GM19468 (cell line): ENCODE data around the gene FAM221B.

Experiments
- ATAC-seq: cut with Tn5 transposase; IDR thresholded peaks from one replicate; pipeline ENCODE4 v1.9.1; 2021; ENCODE audit warnings: mild to moderate bottlenecking, moderate library complexity, moderate number of reproducible peaks; ENCODE audit not compliant: unreplicated experiment; ENCODE audit errors: extremely low read depth

FAM221B gene, protein sequence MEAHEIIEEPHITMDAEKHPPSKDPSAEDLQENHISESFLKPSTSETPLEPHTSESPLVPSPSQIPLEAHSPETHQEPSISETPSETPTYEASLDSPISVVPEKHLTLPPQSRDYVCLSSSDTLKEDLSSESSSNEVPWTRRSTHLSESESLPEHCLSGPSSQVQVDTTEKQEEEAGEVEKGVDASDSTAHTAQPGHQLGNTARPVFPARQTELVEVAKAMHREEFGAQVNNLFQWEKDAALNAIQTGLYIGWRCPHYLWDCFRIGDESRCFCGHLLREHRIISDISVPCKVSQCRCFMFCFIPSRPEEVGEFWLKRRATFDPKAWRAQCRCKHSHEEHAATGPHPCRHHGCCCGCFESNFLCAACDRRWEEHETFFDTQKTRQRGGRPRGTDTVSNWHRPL

DNA sequence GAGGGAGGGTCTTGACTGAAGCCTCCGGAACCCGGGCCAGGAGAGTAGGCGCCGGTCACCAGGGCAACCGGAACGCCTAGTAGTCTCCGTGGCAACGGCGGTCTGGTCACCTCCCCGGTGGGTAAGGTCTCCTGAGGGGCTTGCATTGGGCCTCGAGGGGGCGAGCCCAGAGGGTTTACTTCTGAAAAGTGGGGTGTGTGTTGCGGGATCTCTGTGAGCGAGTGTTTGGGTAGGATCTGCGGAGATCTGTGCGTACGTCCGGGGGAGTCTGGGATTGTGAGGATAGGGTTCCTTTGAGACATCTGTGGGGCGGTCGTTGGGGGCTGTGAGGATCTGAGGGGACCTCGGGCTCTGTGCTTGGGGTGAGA lies at the start of gene FAM221B:
FAM221B (minus strand) TSS at position 17 of the 368 bp plus-strand sequence. CDS start 2,571 bp downstream, outside the sequence.
- ATAC-seq = no peak

- ATAC-seq = no peak
Measured at GRCh38 chr9:35872505-35872904, 44.0 kb upstream of the FAM221B start.

- ATAC-seq = no peak
Measured at GRCh38 chr9:35871545-35871944, 43.0 kb upstream of the FAM221B start.

GRCh38 chr9:35870351-35870923 lies 41.9 kb upstream of the FAM221B start, which contains the start of gene OR13J1:
Gene OR13J1, minus strand, starts transcription at chr9:35870401. Its CDS starts 0 bp downstream, at chr9:35870401.
- no peak for ATAC-seq

DNA sequence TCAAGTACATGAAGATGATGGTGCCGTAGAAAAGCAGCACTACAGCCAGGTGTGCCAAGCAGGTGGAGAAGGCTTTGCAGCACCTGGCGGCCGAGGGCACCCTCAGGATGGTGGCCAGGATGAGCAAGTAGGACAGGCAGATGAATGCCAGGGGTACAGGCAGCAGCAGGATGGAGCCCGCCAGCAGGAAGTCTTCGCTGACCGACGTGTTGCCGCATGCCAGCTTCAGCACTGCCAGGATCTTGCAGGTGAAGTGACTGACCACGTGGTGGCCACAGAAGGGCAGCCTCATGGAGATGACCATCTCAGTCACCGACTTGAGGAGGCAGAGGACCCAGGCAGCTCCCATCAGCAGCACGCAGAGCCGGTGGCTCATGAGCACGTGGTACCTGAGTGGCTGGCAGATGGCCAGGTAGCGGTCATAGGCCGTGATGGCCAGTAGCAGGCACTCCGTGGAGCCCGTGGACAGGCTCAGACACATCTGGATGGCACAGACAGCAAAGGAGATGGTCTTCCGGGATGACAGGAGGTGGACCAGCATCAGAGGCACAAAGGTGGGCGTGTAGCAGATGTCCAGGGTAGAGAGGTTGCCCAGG lies 41.2 kb upstream of the FAM221B start:
- no peak for ATAC-seq

GRCh38 chr9:35868933-35869332 lies 40.4 kb upstream of the FAM221B start:
- ATAC-seq = no peak

- ATAC-seq = no peak
Measured at GRCh38 chr9:35867538-35867937, 39.0 kb upstream of the FAM221B start.

GRCh38 chr9:35864695-35865255 lies 36.2 kb upstream of the FAM221B start:
- ATAC-seq = no peak

DNA sequence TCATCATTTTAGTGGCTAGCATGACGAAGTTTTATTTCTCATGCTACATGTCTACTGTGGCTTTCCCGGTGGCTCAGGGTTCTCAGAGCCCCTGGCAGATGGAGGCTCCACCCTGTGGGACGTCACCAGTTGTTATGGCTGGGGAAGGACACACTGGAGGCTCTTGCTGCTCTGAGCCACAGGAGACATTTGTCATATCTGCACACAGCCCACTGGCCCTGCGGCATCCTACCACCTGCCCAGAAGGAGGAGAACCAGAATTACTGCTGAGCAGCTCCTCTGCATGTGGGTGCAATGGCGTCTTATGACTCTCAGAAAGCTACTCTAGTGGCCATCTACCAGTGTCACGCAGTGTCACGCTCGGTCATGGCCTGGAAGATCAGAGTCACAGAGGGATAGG lies 35.1 kb upstream of the FAM221B start:
- no peak for ATAC-seq

DNA sequence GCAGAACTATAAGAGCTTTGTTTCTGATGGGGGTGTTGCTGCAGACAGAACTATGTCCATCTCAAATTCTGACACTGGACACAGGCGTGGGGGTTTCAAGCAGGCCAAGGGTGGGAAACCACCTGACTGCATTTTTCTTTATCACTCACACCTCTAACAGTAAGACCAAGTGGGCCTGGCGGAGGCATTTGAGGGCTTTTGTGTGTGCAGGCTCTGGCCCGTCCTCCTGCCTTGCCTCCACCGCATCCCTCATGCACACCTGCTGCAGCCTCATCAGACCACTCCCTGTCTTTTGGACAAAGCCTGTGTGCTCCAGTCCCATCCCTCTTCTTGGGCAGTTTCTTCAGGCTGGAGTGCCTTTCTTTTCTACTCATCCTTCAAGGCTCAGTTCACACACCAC lies 33.8 kb upstream of the FAM221B start:
- ATAC-seq = no peak

DNA sequence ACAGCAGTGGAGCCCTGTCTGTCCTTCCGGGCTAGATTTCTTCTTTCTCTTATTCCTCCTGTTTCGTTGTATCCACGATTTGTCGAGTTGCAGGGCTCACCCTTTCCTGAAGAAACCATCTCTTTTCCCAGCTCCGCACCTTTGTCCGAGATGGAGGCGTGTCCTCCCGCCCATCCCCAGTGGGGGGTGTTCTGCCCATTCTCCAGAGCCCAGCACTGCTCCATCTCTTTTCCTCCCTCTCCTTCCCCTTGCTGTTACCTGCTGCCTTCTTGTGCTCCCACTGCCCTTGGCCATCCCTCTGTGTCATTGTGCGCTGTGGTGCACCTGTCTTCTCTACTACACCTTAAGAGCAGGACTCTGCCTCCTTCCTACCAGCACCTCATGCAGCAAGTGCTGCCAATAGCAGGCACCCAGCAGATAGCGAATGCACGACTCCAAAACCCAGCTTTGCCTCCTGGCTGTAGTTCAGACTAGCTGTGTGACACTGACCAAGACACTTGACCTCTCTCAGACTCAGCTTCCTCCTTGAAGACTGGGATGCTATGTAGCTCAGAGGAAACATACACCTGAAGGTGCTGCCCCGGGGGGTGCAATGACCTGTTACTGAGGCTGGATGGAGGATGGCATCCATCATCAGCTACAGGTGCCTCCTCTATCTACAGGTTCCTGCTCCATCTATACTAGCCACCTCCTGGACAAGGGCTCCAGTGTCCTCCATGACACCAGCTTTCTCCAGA lies 32.8 kb upstream of the FAM221B start:
- ATAC-seq = no peak

DNA sequence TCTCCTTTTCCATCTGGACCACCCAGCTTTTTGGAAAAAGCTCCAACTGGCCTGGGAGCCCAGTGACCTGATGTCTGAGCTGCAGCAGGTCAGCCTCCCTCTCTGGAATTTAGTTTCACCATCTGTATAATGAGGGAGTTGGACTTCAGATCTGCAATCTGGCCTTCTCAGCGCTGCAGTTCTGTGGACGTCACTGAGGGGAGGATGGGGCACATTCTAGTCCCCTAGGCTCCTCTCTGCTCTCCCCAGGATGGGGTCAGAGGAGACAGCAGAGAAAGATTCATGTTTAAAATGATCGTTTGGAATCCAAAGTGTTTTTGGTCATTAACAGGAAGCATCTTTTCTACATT lies 31.4 kb upstream of the FAM221B start:
- ATAC-seq = no peak

DNA sequence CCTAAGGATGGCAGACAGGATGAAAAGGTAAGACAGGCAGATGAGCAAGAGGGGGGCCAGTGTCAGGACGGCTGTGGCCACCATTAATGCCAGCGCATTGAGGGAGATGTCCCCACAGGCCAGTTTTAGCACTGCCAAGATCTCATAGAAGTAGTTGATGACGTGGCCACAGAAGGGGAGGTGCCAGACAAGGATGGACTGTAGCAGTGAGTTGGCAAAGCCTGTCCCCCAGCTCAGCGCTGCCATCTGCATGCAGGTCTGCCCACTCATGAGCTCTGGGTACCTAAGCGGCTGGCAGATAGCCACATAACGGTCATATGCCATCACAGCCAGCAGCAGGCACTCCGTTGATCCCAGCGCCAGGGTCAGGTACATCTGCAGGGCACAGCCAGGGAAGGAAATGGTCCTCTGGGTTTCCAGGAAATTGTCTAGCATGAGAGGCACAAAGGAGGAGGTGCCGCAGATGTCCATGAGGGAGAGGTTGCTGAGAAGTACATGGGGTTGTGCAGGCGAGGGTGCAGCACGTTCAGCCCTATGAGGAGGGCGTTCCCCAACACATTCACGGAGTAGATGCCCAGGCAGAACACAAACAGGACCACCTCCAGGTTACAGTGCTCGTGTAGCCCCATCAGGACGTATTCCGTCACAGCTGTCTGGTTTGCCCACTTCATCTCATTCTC lies 30.9 kb upstream of the FAM221B start:
- no peak for ATAC-seq

- ATAC-seq = no peak
Measured at GRCh38 chr9:35858458-35858857, 29.9 kb upstream of the FAM221B start.

- ATAC-seq = no peak
Measured at GRCh38 chr9:35856882-35857281, 28.4 kb upstream of the FAM221B start.

GRCh38 chr9:35856206-35856605 lies 27.7 kb upstream of the FAM221B start:
- no peak for ATAC-seq

GRCh38 chr9:35854091-35854762 lies 25.7 kb upstream of the FAM221B start:
- ATAC-seq = no peak

- no peak for ATAC-seq
Measured at GRCh38 chr9:35852876-35853865, 24.6 kb upstream of the FAM221B start.
